GM12878 (cell line): ENCODE data around the gene KLF15. TPM values are rescaled to one million over a fixed set of nuclear protein-coding genes. Genes with fewer than 3 reads are reported as not detected.

ENCODE experiments used
- ATAC-seq: fragments of 200-7000 bp; cut with Tn5 transposase; 3 replicates; pipeline ENCODE4 v1.9.1; 2020; ENCODE audit warnings: mild to moderate bottlenecking, moderate library complexity
- BruUV-seq: library from RNA; stranded (reverse); fragments of 400-500 nt; replicated peaks from 2 replicates; lab custom pipeline; 2021; lab: Mats Ljungman, UMichigan
- CTCF ChIA-PET: fragments of 300-600 bp; sonication (Branson Sonifier 250); formaldehyde crosslinking; extraction: SDS; loops from one replicate; lab custom pipeline; 2021; ENCODE audit warnings: inconsistent platforms; lab: Yijun Ruan, JAX
- POLR2A ChIA-PET: fragments of 350-600 bp; formaldehyde crosslinking; extraction: SDS; loops from one replicate; lab custom pipeline; 2021; ENCODE audit warnings: inconsistent platforms; lab: Charles Lee
- RAD21 ChIA-PET: fragments of 300-600 bp; sonication (Branson Sonifier 250); formaldehyde crosslinking; loops from one replicate; lab custom pipeline; 2023; ENCODE audit warnings: antibody characterized with exemption; ENCODE audit not compliant: unreplicated experiment; lab: Charles Lee
- SMC1A ChIA-PET: fragments of 300-600 bp; sonication (Branson Sonifier 250); formaldehyde crosslinking; loops from one replicate; lab custom pipeline; 2023; ENCODE audit not compliant: unreplicated experiment, uncharacterized antibody; lab: Charles Lee
- DNase-seq: peaks from one replicate; pipeline ENCODE4 v3.0.0-alpha.2; 2011; ENCODE audit warnings: low read depth, low spot score
- FAIRE-seq: peaks from 3 replicates; lab custom pipeline; 2011; peaks lifted over from hg19 to GRCh38; lab: Jason Lieb, UNC
- H2AFZ ChIP-seq: 2 replicates; pipeline ENCODE4 v1.6.0; 2011; ENCODE audit warnings: low read depth, low read length, control low read depth; ENCODE audit not compliant: control insufficient read depth
- H3K27ac ChIP-seq: 2 replicates; pipeline ENCODE4 v1.5.1; 2011; ENCODE audit warnings: control low read depth; ENCODE audit not compliant: control insufficient read depth, insufficient read depth
- H3K27me3 ChIP-seq, 2 experiments: replicated peaks in 1 of 2; 2 replicates each; pipeline versions ENCODE4 v1.6.0 to v1.6.1; 2011; ENCODE audit warnings: low read length in 1 of 2; ENCODE audit not compliant: control insufficient read depth in 2 of 2, insufficient read depth in 2 of 2
- H3K36me3 ChIP-seq, 2 experiments: 2 replicates each; pipeline ENCODE4 v1.5.1; 2011; ENCODE audit warnings: low read length in 1 of 2; ENCODE audit not compliant: control insufficient read depth in 2 of 2, insufficient read depth in 2 of 2
- H3K4me1 ChIP-seq: 2 replicates; pipeline ENCODE4 v1.6.1; 2011; ENCODE audit warnings: mild to moderate bottlenecking, low read length, moderate library complexity, mixed read lengths; ENCODE audit not compliant: control insufficient read depth, insufficient read depth
- H3K4me2 ChIP-seq: 2 replicates; pipeline ENCODE4 v1.6.0; 2011; ENCODE audit warnings: control low read depth; ENCODE audit not compliant: control insufficient read depth, insufficient read depth
- H3K4me3 ChIP-seq: fragments of 200-600 bp; sonication (generic); 2 replicates; pipeline ENCODE4 v1.5.1; 2016
- H3K79me2 ChIP-seq: 2 replicates; pipeline ENCODE4 v1.6.0; 2011; ENCODE audit warnings: low read length; ENCODE audit not compliant: control insufficient read depth, insufficient read depth
- H3K9ac ChIP-seq: 2 replicates; pipeline ENCODE4 v1.8.0; 2011; ENCODE audit warnings: low read length, control low read depth, mixed read lengths; ENCODE audit not compliant: control insufficient read depth, insufficient read depth
- H3K9me3 ChIP-seq: replicated peaks from 3 replicates; pipeline ENCODE4 v1.5.1; 2011; ENCODE audit warnings: mild to moderate bottlenecking, low read length; ENCODE audit not compliant: control insufficient read depth, insufficient read depth
- H4K20me1 ChIP-seq: 2 replicates; pipeline ENCODE4 v1.6.0; 2011; ENCODE audit not compliant: control insufficient read depth, insufficient read depth
- FOXM1 ChIP-seq: IDR thresholded peaks from 2 replicates; pipeline ENCODE4 v1.6.1; 2012; ENCODE audit warnings: low read depth, mild to moderate bottlenecking, inconsistent platforms, low read length, moderate library complexity
- KAT2A ChIP-seq: conservative IDR thresholded peaks from 2 replicates; pipeline ENCODE4 v1.6.1; 2011; ENCODE audit warnings: low read depth, low read length; ENCODE audit not compliant: control insufficient read depth
- RELB ChIP-seq: fragments of 450-650 bp; IDR thresholded peaks from 2 replicates; pipeline ENCODE4 v1.6.1; 2017; ENCODE audit warnings: low read depth, mild to moderate bottlenecking, moderate library complexity
- WGBS: methylation state at CpG from one replicate; pipeline ENCODE4 v1.1.6; 2016; ENCODE audit warnings: low lambda C conversion rate; ENCODE audit not compliant: insufficient replicate concordance, insufficient coverage; ENCODE audit errors: missing lambda C conversion rate; 5-methylcytosine and 5-hydroxymethylcytosine counted together
- in situ Hi-C: fragments of 300-500 bp; cut with MboI; formaldehyde crosslinking; loops from 9 replicates; pipeline ENCODE4 v1.14.3; 2018; ENCODE audit warnings: mixed read lengths
- intact Hi-C: fragments of 100-400 bp; cut with micrococcal nuclease; formaldehyde crosslinking; loops from one replicate; pipeline ENCODE4 v1.14.2; 2022; ENCODE audit not compliant: unreplicated experiment
- polyA plus RNA-seq, 11 experiments: library from polyadenylated mRNA; depleted of rRNA in 4 of 11; unstranded in 6 of 11; stranded (reverse) in 5 of 11; fragments of >200 nt; fragmentation: Nextera tagmentation in 4 of 11; fragmentation: Illumina TruSeq in 1 of 11; extraction: Ambion mirVana in 4 of 11; extraction: Trizol in 1 of 11; gene quantifications; 1 replicate in 1 of 11; 2 replicates in 10 of 11; pipeline versions ENCODE4 v1.2.1 to v1.2.3, GENCODE V29; 2011 to 2016; ENCODE audit warnings: inconsistent platforms in 2 of 11, missing spikeins in 2 of 11, low read depth in 1 of 11
- total RNA-seq, 4 experiments: library from RNA; depleted of rRNA in 3 of 4; stranded (reverse); fragments of >200 nt in 3 of 4; fragmentation: Illumina TruSeq in 1 of 4; extraction: Trizol in 1 of 4; gene quantifications; 2 replicates each; pipeline versions ENCODE4 v1.2.1 to v1.2.3, GENCODE V29; 2013 to 2021

The KLF15 gene
- total and polyA plus RNA-seq, 10 of the 15 experiments (the other 5 are each of a cell fraction or from before 2014, with no cell fraction given), result 0.15 TPM; not detected in 9

GRCh38 chr3:126341755-126342150 lies 15.5 kb downstream of the KLF15 start (continued):
- no peak for TF ChIP-seq RELB
- no peak for TF ChIP-seq KAT2A

GRCh38 chr3:126340943-126341754 lies 16.1 kb downstream of the KLF15 start:
- no peak for ATAC-seq
- FAIRE-seq, result no peak
- H2AFZ ChIP-seq, result no peak overlapping the region
- no TSS peak for BruUV-seq
- no peak overlapping the region for H3K9ac ChIP-seq
- H3K27ac ChIP-seq, result no peak overlapping the region
- ChIA-PET SMC1A (no interaction called here), POLR2A (no interaction called here), CTCF (no interaction called here), RAD21 (no interaction called here)
- no peak for TF ChIP-seq FOXM1
- no peaks in the 10 kb centered on the region for H3K79me2 ChIP-seq
- H3K4me2 ChIP-seq, result no peak overlapping the region
- H3K9me3 ChIP-seq, result no peaks in the 10 kb centered on the region
- H3K4me1 ChIP-seq, result no peaks in the 10 kb centered on the region
- DNase-seq, result no peak
- H3K27me3 ChIP-seq, result no peaks in the 10 kb centered on the region; a peak in 1 of 4 replicates
- no peak overlapping the region for H3K4me3 ChIP-seq
- WGBS, result 40% methylated on average over 19 of the region's 19 CpGs
- in situ Hi-C loops, result no loop called here
- H4K20me1 ChIP-seq, result no peaks in the 10 kb centered on the region
- no peaks in the 10 kb centered on the region for H3K36me3 ChIP-seq
- intact Hi-C loops, result no loop called here
